ENCODE measurements around the gene SLC35A5.

Gene SLC35A5

DNA sequence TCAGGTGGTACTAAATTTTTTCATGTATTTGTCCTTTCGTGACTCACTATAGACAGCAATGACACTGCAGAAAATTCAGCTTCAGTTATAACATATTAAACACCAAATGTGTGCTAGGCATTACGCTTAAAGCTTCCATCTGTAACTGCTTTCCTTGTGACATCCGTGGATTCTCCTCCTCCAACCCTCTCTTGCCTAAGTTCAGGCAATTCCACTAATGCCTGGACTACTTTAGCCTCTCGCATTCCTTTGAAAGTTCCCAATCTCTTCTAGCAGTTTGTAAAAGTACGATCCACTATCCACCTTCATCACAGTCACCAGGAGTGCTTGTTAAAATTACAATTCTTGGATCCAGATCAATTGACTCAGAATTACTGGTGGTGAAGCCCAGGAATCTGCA, 61.4 kb downstream of the SLC35A5 start:
- no peak for DNase-seq (ENCODE audit: low read depth)

DNA sequence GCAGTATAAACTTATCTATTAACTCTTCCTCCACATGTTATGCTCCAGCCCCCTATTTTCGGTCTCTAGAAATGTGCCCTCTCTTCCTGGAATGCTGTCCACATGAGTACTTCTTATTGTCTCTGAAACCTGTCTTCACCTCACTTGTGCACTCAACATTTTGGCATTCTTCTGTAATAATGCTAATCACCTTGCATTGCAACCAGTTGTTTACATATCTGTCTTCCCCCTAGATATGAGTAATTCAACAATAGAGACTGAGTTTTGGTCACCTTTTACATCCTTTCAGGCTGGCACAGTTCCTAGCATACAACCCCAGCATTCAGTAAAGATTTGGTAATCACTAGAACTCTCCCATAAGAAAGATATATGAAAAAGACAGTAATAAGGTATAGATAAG, 61.9 kb downstream of the SLC35A5 start:
- peak; percentile 39 for DNase-seq (ENCODE audit: low read depth)

- no peak for DNase-seq (ENCODE audit: low read depth)
Observed at GRCh38 chr3:112627419-112627818, 65.6 kb downstream of the SLC35A5 start.

GRCh38 chr3:112627919-112628466, 66.1 kb downstream of the SLC35A5 start:
- no peak for DNase-seq (ENCODE audit: low read depth)

DNA sequence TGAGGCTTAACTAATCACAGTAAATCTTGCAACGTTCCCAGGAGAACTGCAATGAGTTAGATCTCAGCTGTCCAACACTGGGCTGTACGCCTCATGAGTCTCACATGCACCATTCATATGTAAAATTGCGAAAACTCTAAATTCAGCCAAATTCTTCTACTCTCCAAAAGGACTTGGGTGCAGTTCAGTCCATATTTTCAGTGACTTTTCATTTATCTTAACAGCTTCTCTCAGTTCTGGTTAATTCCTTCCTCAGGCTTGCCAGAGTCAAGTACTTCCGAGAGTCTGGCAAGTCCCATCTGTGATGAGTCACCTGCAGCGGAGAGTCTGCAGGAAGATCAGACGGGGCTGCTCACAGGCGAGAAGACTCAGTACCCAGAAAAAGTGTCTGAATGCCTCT, 67.6 kb downstream of the SLC35A5 start:
- peak; percentile 85 for DNase-seq (ENCODE audit: low read depth)

DNA sequence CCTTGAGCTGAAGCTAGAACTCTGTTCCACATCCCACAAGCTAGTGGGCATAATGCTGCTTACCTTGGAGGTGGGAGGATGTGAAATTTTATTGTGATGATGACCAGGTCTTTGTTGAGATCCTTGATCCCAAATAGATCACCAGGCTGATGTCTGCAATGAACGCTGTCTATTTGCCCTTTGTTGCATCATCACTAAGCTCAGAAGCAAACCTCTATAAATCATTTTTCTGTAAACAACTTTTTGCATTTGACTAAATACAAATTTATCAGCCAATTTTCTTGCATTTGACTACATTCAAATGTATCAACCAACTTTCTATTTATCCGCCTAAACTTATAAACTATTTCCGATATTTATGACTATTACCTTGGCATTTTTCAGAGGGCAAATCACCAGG, 69.4 kb downstream of the SLC35A5 start:
- no peak for DNase-seq (ENCODE audit: low read depth)

GRCh38 chr3:112632596-112632995, 70.8 kb downstream of the SLC35A5 start:
- DNase-seq (ENCODE audit: low read depth), result no peak

GRCh38 chr3:112633191-112633590, 71.3 kb downstream of the SLC35A5 start:
- peak; percentile 22 for DNase-seq (ENCODE audit: low read depth)

DNA sequence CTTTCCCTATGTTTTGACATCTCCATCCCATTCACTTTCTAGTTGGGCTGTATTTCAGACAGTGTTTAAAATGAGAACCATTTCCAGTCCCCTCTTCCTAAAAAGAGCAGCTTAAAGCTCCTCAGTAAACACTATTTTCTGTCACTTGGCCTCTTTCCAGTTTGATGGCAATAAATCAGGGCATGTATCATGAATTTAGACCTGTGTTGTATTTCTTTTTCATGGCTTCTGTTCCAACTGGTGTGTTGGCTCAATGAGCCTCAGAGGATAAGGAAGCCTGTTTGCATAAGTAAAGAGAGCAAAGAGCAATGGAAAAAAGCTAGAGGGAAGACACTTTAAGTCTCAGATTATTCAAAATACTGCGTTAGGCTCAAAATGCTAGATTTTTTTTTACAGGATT, 71.9 kb downstream of the SLC35A5 start:
- no peak for DNase-seq (ENCODE audit: low read depth)

GRCh38 chr3:112634786-112635541, 73.1 kb downstream of the SLC35A5 start:
- DNase-seq (ENCODE audit: low read depth), result peak; percentile 20

All from ELR (cell line).